ENCODE measurements around the gene ZFAND6. TPM values are rescaled to one million over a fixed set of nuclear protein-coding genes. Genes with fewer than 3 reads are reported as not detected.

ZFAND6 gene
- total RNA-seq, 4 donors from 2014 or later, result 71.1 to 102 (median 82.5) TPM

GRCh38 chr15:80055933-80056332 lies 3.5 kb upstream of the ZFAND6 start:
- H3K9me3 ChIP-seq, result no peaks in the 10 kb centered on the region
- H3K4me3 ChIP-seq, result no peak overlapping the region
- intact Hi-C loops (cut with DNase I), result no loop called here
- H3K36me3 ChIP-seq, result no peaks in the 10 kb centered on the region
- WGBS, 2 donors, result 90 to 93% methylated on average over 2 of the region's 2 CpGs
- no peak for DNase-seq
- no peak overlapping the region for H3K27ac ChIP-seq
- TF ChIP-seq CTCF (IDR thresholded peaks at IDR 0.05) (no peak), POLR2A (IDR thresholded peaks at IDR 0.05) (no peak)
- H3K4me1 ChIP-seq, result peaks cover 8 to 16% (median 10%) of the 10 kb centered on the region in 3 donors
- H3K27me3 ChIP-seq, result peaks cover 0 to 4% (median 0%) of the 10 kb centered on the region in 4 donors

- H3K27me3 ChIP-seq, result peaks cover 0 to 4% (median 0%) of the 10 kb centered on the region in 4 donors
- intact Hi-C loops (cut with DNase I), result no loop called here
- H3K36me3 ChIP-seq, result no peaks in the 10 kb centered on the region
- H3K4me3 ChIP-seq, result no peak overlapping the region
- TF ChIP-seq CTCF (IDR thresholded peaks at IDR 0.05), result no peak
- TF ChIP-seq POLR2A (IDR thresholded peaks at IDR 0.05), result no peak
- 58 to 63% methylated on average over 6 of the region's 6 CpGs for WGBS, 2 donors
- peaks cover 8 to 37% (median 22%) of the 10 kb centered on the region in 3 donors for H3K4me1 ChIP-seq
- no peaks in the 10 kb centered on the region for H3K9me3 ChIP-seq
- no peak overlapping the region for H3K27ac ChIP-seq
- no peak for DNase-seq
Measured at GRCh38 chr15:80058044-80058443, 1.4 kb upstream of the ZFAND6 start.

GRCh38 chr15:80059786-80060355 lies 395 bp downstream of the ZFAND6 start:
- H3K36me3 ChIP-seq, result no peaks in the 10 kb centered on the region
- 0% methylated on average over 2 to 7 of the region's 72 CpGs for WGBS, 2 donors
- H3K4me3 ChIP-seq, result peak overlapping the region; percentile 72 to 97 (median 85)
- intact Hi-C loops (cut with DNase I), result loop anchor here (10.0 kb wide), 1 partner anchor 105 kb away; no protein-coding TSS in a partner anchor
- no peak for DNase-seq
- H3K27me3 ChIP-seq, result peaks cover 0 to 4% (median 0%) of the 10 kb centered on the region in 4 donors
- TF ChIP-seq POLR2A (IDR thresholded peaks at IDR 0.05) (peak in 1 of 4 donors; percentile 51), CTCF (IDR thresholded peaks at IDR 0.05) (no peak)
- no peaks in the 10 kb centered on the region for H3K9me3 ChIP-seq
- peak overlapping the region; percentile 93 to 99 (median 98) for H3K27ac ChIP-seq
- peaks cover 8 to 41% (median 22%) of the 10 kb centered on the region in 3 donors for H3K4me1 ChIP-seq

GRCh38 chr15:80060356-80061006 lies 1.0 kb downstream of the ZFAND6 start:
- no peaks in the 10 kb centered on the region for H3K27me3 ChIP-seq
- WGBS, 2 donors, result 8 to 9% methylated on average over 17 to 26 of the region's 26 CpGs
- no peaks in the 10 kb centered on the region for H3K36me3 ChIP-seq
- H3K27ac ChIP-seq, result peak overlapping the region; percentile 93 to 99 (median 98)
- intact Hi-C loops (cut with DNase I), result loop anchor here (10.0 kb wide), 1 partner anchor 104 kb away; no protein-coding TSS in a partner anchor
- H3K4me3 ChIP-seq, result peak overlapping the region; percentile 72 to 97 (median 85)
- DNase-seq, result no peak
- H3K4me1 ChIP-seq, result peaks cover 8 to 41% (median 22%) of the 10 kb centered on the region in 3 donors
- TF ChIP-seq CTCF (IDR thresholded peaks at IDR 0.05) (peak in 1 of 6 experiments; percentile 22), POLR2A (IDR thresholded peaks at IDR 0.05) (no peak)
- no peaks in the 10 kb centered on the region for H3K9me3 ChIP-seq

- 42% methylated on average over 5 of the region's 5 CpGs for WGBS, 2 donors
- Histone ChIP-seq H3K27ac (no peak overlapping the region), H3K36me3 (no peaks in the 10 kb centered on the region), H3K27me3 (no peaks in the 10 kb centered on the region), H3K9me3 (no peaks in the 10 kb centered on the region), H3K4me3 (peak overlapping the region in 1 of 4 donors; percentile 97), H3K4me1 (peaks cover 8 to 41% (median 22%) of the 10 kb centered on the region in 3 donors)
- no peak for DNase-seq
- TF ChIP-seq CTCF (IDR thresholded peaks at IDR 0.05), result no peak
- TF ChIP-seq POLR2A (IDR thresholded peaks at IDR 0.05), result no peak
- intact Hi-C loops (cut with DNase I), result loop anchor here (10.0 kb wide), 1 partner anchor 103 kb away; no protein-coding TSS in a partner anchor
Measured at GRCh38 chr15:80061582-80061981, 2.1 kb downstream of the ZFAND6 start.

Measured in esophagus squamous epithelium (tissue), 5 donors.